Astrocyte of the cerebellum (primary cell): ENCODE measurements around the gene HS3ST1.
A peak's percentile ranks its signal among the peaks of the same experiment; 100 is the strongest.

ENCODE experiments used
- DNase-seq: peaks from one replicate; pipeline ENCODE4 v3.0.0-alpha.2; 2011; ENCODE audit warnings: low read depth
- H3K4me3 ChIP-seq: 2 replicates; pipeline ENCODE4 v1.5.1; 2011; ENCODE audit warnings: mild to moderate bottlenecking, low read depth, low read length, moderate library complexity
- in situ Hi-C: cut with HindIII; loops from 2 replicates; pipeline ENCODE4 v1.10.0; 2017; ENCODE audit warnings: low sequenced_read_pairs
- TF ChIP-seq, protein P1 (sequence below): IDR thresholded peaks from 2 replicates; pipeline ENCODE4 v1.5.1; 2012; ENCODE audit warnings: low read length, low read depth, moderate library complexity, mild to moderate bottlenecking; ENCODE audit errors: missing control alignments

Gene HS3ST1

DNA sequence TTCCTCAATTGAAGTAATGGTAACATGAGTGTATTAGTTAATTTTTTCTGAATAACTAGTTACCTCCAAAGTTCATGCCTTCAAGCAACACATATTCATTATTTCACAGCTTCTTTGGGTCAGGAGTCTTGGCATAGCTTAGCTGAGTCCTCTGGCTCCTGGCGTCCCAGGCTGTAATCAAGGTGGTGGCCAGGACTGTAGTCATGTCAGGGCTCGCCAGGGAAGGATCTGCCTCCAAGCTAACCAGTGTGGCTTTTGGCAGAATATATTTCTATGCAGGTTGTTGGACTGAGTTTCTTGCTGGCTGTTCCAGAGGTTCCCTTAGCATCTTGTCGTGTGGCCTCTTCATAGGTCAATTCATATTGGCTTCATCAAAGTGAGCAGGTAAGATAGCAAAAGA is 10.0 kb upstream of the HS3ST1 start:
- in situ Hi-C loops, result no loop called here
- no peak overlapping the region for H3K4me3 ChIP-seq
- TF ChIP-seq, protein P1, sequence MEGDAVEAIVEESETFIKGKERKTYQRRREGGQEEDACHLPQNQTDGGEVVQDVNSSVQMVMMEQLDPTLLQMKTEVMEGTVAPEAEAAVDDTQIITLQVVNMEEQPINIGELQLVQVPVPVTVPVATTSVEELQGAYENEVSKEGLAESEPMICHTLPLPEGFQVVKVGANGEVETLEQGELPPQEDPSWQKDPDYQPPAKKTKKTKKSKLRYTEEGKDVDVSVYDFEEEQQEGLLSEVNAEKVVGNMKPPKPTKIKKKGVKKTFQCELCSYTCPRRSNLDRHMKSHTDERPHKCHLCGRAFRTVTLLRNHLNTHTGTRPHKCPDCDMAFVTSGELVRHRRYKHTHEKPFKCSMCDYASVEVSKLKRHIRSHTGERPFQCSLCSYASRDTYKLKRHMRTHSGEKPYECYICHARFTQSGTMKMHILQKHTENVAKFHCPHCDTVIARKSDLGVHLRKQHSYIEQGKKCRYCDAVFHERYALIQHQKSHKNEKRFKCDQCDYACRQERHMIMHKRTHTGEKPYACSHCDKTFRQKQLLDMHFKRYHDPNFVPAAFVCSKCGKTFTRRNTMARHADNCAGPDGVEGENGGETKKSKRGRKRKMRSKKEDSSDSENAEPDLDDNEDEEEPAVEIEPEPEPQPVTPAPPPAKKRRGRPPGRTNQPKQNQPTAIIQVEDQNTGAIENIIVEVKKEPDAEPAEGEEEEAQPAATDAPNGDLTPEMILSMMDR, result no peak
- no peak for DNase-seq

DNA sequence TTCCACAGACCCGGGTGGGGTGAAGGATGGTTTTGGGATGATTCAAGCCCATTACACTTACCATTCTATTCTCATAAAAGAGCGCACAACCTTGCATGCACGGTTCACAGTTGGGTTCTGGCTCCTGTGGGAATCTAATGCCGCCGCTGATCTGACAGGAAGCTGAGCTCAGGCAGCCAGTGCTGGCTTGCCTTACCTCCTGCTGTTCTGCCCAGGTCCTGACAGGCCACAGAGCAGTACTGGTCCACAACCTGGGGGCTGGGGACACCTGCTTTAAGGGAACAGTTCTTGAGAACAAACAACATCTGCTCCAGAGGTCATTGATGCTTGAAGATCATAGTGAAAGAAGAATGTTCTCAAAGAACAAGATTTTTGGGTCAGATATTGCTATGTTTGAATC is 8.0 kb upstream of the HS3ST1 start:
- DNase-seq, result no peak
- TF ChIP-seq, protein P1, result no peak
- in situ Hi-C loops, result no loop called here
- H3K4me3 ChIP-seq, result no peak overlapping the region

DNA sequence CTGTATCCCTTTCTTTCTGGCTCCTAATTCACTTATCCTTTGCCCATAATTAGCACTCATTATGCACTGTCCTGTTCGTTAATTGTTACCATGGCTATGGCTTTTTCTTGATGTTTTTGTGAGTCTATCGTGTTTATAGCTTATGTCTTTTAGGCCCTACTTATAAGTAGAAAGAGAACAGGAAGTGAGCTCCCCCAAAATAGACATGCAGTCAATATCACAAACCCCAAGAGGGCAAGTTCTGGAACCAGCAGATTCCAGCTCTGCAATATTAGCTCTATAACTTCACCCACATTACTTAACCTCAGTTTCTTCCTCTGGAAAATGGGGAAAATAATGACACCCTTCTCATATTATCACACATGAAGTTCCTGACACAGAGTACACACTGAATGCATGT is 7.4 kb upstream of the HS3ST1 start:
- TF ChIP-seq, protein P1, result no peak
- in situ Hi-C loops, result no loop called here
- no peak for DNase-seq
- H3K4me3 ChIP-seq, result no peak overlapping the region

DNA sequence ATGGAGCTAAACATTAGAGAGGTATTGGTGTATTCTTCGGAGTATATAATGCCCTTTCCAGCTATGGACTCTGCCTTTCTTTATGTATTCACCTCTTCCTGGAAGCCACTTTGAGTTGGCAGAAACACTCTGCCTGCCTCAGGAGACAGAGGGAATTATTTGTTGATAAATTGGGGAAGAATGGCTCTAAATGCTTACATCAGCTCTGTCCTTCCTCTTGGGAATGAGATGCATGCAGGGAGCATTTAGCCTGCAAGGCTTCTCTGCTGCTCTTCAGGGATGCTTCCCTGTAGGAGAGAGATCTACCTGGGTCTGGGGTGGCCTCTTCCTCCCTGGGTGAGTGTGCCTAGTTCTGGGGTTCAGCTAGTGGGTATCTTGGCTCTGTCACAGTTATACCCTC is 6.9 kb upstream of the HS3ST1 start:
- no peak for DNase-seq
- TF ChIP-seq, protein P1, result no peak
- no peak overlapping the region for H3K4me3 ChIP-seq
- in situ Hi-C loops, result no loop called here

DNA sequence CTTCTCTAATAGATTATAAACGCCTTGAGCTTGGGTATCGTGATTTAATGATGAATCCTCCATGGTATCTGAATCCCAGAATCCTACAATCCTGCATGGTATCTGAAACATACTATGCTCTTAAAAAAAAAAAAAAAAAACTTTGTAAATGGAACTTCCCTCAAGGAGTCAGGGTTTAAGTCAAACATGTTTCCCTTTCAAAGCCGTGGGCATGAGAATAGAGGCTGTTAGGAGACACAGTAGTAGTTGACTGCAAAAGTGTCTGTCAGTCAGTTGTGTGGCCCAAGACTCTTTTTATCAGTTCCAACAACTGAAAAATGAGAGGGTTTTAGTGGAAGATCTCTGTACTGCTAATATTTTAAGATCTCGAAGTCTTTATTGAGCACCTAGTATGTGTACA is 2.4 kb upstream of the HS3ST1 start:
- DNase-seq, result no peak
- in situ Hi-C loops, result no loop called here
- TF ChIP-seq, protein P1, result no peak
- H3K4me3 ChIP-seq, result no peak overlapping the region

DNA sequence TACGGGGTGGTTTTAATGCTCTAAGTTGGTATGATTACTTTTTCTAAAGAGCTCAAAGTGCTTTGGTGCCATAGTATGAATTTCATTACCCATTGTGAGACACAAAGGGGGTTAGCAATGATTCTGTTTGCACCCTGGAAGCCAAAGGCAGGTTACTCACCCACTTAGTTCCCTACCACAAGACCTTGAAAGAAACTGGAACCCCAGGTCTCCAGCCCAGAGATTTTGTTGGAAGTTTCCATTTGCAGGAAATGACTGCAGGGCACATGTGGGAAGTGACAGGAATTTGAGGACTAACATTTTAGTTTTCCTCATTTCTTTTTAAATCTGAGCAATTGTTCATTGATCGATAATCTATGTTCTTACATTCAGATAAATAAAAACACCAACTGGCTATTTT is 1.8 kb upstream of the HS3ST1 start:
- DNase-seq, result no peak
- in situ Hi-C loops, result no loop called here
- H3K4me3 ChIP-seq, result no peak overlapping the region
- TF ChIP-seq, protein P1, result no peak

DNA sequence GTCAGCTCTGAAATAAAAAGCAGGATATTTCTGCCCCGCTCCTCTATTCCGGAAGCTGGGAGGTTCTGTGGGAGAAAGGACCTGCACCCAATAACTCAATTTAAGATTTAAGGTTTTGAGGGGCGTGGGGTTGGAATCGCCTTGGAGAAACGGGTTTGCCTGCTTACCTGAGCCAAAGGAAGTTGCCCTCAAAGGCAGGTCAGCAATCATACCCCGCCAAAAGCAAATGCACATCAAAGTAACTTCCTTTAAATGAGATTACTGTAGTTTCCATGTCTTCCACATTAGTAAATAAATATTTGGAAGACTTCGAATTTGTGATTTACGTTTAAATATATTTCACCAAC is 978 bp upstream of the HS3ST1 start:
- no peak for DNase-seq
- H3K4me3 ChIP-seq, result peak overlapping the region; percentile 59
- in situ Hi-C loops, result no loop called here
- TF ChIP-seq, protein P1, result no peak
